GM08714 (cell line): Measurements from ENCODE around the gene BIN2.
"Not testable (repeated sequence)": the region's sequence is repeated elsewhere in the genome, so short reads cannot be mapped to it uniquely, and the experiment has no call there.

Source experiments
- H3K4me3 ChIP-seq: fragments of 200-500 bp; sonication (Bioruptor generic); 2 replicates; pipeline ENCODE4 v1.5.1; 2014; ENCODE audit warnings: mild to moderate bottlenecking, low read length, inconsistent platforms
- ZNF274 ChIP-seq: IDR thresholded peaks from 2 replicates; pipeline ENCODE4 v1.6.1; 2012; ENCODE audit warnings: mild to moderate bottlenecking, low read depth, low read length

The BIN2 gene

GRCh38 chr12:51333536-51333935, 9.6 kb upstream of the BIN2 start:
- no peak for TF ChIP-seq ZNF274

DNA sequence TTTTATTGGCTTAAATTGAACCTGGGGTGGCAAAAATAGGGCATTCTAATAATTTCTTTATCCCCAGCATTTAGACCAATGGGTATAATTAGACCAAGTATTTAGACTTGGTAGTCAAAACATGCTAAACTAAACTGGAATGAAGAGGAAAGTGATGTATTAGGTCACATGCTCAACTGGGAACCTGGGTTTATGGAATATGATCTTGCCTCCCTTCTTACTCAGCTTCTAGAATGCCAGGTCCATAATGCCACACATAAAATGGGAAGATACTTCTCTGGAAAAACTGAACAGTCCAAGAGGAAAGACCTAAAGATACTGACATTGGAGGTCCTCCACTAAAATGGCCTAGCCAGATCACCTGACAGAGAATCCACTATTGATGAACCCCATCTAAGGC, 6.2 kb upstream of the BIN2 start:
- TF ChIP-seq ZNF274 = no peak
- H3K4me3 ChIP-seq = no peak overlapping the region

More at GRCh38 chr12:51333536-51333935, 9.6 kb upstream of the BIN2 start:
- H3K4me3 ChIP-seq = no peak overlapping the region

DNA sequence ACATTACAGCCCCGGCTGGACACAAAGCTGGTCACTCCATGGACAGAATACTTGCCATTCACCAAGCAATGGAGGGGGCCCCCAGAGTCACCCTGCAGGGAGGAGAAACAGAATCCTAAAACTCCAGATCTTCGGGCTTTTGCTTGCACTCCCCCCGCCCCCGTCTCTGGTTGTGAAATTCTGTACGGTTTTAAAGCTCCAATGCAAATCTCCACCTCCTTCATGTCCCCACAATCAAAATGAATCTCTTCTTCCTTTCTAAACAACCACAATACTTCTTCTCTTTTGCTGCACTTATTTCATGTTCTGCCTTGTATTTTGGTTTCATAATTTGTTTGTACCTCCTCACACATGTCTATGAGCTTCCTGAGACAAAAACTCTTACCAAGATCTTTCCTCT, 5.8 kb upstream of the BIN2 start:
- no peak overlapping the region; the same call in 1 of the 2 replicates for H3K4me3 ChIP-seq
- no peak for TF ChIP-seq ZNF274

- TF ChIP-seq ZNF274 = no peak
- H3K4me3 ChIP-seq = no peak overlapping the region
Observed at GRCh38 chr12:51328587-51328986, 4.6 kb upstream of the BIN2 start.

DNA sequence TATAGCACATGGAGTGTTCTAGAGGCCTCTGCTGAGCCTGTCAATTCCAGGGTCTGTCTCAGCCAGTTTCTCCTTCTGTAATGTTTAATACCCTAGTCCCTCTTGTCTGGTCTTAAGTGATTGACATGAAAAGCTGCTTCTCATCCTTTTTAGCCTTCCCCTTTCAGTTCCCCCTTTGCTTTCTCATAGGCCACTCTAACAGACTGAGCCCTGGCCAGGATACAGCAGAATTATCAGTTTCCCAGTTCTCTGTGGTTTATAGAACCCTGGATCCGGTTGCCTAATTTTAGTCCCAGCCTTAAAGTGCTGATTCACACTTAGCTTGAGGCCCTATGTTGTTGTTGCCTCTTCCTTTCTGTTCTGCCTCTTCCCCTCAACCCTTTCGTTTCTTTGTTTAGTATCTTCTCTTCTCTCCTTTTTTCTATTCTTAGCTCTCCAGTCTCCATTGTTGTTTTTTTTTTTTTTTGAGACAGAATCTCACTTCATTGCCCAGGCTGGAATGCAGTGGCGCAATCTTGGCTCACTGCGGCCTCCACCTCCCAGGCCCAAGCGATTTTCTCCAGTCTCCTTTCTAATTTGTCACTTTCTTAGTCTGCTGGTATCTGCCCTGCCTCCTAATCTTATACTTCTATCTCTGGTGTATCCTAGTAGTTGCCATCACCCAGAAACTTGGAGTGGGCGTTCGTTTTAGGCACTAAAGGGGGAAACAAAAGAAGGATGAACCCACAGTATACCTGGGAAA, 2.9 kb upstream of the BIN2 start:
- no peak for TF ChIP-seq ZNF274
- peak overlapping the region; percentile 35; the same call in 1 of the 2 replicates for H3K4me3 ChIP-seq

DNA sequence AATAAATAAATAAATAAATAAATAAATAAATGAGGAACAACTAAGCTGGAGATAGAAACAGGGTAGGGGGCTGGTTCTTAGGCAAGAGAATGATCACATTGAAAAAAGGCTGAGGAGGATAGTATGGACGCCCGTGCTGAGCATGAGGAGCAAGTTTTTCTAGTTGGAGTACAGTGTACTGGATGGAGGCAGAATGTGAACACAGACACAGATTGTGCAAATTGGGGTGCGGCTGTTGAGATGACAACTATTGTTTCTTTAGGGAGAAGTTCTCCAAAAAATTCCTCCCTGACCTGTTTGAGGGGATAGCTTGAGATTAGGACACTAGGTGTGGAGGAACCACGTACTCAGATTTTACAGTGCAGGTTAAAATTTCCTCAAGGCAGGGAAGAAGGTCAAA, 979 bp upstream of the BIN2 start:
- no peak overlapping the region for H3K4me3 ChIP-seq
- no peak for TF ChIP-seq ZNF274

- no peak for TF ChIP-seq ZNF274
- H3K4me3 ChIP-seq = peak overlapping the region; percentile 82
Observed at GRCh38 chr12:51323317-51323960, 535 bp downstream of the BIN2 start.

DNA sequence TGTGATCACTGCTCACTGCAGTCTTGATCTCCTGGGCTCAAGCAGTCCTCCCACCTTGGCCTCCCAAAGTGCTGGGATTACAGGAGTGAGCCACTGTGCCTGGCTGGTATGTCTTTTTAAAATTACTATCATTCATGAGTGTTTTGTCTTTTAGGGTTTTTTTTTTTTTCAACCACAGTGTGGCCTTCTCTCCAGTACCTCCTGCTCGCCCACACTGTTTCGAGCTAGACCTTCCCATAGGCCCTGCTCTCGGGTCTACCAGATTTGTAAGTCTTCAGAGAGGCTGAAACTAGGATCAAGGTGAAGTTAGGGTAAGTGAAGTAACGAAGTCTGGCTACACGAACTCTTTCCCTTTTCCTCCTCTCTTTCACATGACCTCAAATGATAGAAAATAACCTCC, 1.5 kb downstream of the BIN2 start:
- TF ChIP-seq ZNF274 = no peak

DNA sequence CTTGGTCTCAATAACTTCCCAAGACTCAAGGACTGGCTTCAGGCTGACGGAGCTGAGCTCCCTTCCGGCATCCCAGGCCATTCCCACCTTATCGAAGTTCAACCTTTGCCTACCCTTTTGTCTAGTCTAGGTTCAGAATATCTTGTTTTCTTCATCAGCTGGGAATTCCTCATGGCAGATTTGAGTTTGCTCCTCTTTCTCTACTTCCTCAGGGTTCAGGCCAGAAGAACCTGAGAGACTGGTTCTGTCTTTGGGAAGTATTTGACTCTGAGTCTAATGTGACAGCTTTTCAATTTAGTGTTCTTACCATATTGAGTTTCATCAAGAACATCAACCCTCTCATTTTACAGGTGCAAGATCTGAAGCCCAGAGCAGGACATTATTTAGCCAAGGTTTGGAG, 2.1 kb downstream of the BIN2 start:
- H3K4me3 ChIP-seq = peak overlapping the region; percentile 32; the same call in 1 of the 2 replicates

More for the DNA sequence above, 1.5 kb downstream of the BIN2 start:
- H3K4me3 ChIP-seq = peak overlapping the region; percentile 82; the same call in 1 of the 2 replicates

DNA sequence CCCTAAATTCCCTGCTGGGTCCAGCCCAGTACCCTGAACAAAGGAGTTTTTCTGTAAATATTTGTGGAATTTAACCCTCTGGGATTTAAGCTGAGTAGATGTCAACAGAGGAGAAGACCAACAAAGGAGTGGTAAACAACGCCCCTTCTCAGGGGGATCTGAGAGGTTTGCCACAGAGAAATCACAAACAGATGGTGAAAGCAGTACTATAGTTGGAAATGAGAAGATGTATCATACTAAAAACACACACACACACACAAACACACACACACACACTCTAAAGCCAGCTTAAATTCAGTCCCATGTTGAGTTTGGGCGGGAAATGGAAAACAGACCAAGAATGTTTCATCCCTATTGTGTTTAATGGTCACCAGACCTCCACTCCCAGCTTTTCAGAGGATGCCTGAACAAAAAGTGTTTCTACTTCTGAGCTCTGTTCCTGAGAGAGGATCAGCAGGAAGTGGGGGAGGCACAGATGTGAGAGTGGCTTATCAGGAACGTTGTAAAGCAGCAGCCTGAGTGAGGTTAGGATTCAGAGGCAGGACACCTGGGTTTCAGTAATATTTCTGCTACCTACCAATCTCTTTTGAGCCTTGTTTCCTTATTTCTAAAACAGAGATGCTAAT, 3.2 kb downstream of the BIN2 start:
- peak overlapping the region; percentile 16; the same call in 1 of the 2 replicates for H3K4me3 ChIP-seq
- TF ChIP-seq ZNF274 = no peak

More for the DNA sequence above, 2.1 kb downstream of the BIN2 start:
- no peak for TF ChIP-seq ZNF274

GRCh38 chr12:51320311-51320694, 3.7 kb downstream of the BIN2 start:
- H3K4me3 ChIP-seq = no peak overlapping the region
- no peak for TF ChIP-seq ZNF274

DNA sequence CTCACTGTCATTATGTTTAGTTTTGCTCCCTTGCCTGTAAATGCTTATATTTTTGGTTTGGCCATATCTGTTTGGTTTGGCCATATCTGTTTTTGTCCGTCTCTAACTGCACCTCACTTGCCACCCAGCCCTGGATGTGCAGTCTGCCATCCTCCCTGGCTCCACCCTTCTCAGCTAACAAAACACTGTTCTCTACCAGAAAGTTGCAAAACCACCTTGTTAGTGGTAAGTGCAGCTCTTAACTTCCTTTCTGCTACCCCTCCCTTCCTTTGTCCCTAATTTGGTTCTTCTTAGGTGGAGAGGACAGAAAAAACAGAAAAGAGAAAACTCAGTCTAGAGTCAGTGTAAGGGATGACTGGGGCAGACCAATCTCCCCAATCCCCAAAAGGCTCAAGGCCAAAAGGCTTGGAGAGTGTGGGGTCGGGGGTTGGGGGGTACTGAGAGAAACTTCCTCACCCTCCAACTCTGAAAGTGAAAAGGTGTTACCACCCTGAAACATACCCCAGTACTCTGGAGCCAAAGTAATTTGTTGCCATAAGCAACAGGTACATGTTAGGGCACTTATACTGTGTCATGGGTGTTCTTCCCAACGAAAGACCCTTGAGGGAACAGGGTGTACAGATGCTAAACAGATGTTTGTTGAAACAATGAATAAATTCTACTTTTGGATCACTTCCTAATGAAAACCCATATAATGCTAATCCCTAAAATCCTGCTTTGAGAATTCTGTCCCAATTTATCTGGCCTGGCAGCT, 5.0 kb downstream of the BIN2 start:
- TF ChIP-seq ZNF274 = no peak
- H3K4me3 ChIP-seq = peak overlapping the region; percentile 9; the same call in 1 of the 2 replicates

GRCh38 chr12:51318057-51318806, 5.7 kb downstream of the BIN2 start:
- H3K4me3 ChIP-seq = not testable (repeated sequence)

GRCh38 chr12:51311389-51311788, 12.6 kb downstream of the BIN2 start:
- no peak overlapping the region for H3K4me3 ChIP-seq
- TF ChIP-seq ZNF274 = no peak
